NCI-H510A treated with DMSO at 0.1 percent for 48 hours (cell line): ENCODE data around the gene YPEL4.

Experiments used
- DNase-seq: peaks from one replicate; lab custom pipeline; 2025; lab: John Stamatoyannopoulos, UW

Gene YPEL4

DNA sequence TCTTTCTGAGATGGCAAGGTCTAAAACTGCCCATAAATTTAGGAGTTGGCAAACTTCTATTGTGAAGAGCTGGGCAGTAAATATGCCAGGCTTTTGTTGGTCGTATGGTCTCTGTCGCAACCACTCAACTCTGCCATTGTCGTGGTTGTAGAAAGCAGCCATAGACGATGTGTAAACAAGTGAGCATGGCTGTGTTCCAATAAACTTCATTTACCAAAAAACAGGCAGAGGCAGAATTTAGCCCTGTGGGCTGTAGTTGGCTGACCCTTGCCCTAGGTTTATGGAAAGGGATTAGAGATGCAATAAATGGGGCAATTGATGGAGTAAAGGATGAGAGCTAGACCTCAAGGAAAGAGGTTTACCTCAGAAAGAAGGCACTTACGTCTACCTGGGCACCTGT is 17.6 kb downstream of the YPEL4 start:
- no peak for DNase-seq

DNA sequence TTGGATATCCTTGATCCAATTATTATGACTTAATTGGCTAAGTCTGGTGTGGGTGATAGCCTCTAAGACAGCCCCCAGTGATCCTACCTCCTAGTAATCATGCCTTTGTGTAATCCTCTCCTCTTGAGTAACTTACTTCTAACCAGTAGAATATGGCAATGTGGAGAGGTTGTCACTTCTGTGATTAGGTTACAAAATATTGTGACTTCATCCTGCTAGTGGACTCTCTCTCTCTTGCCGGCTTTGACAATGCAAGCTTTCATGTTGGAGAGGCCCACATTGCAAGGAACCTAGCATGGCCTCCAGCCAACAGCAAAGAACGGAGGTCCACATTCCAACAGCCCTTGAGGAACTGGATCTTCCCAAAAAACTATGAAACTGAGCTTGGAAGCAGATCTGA is 19.5 kb downstream of the YPEL4 start:
- DNase-seq = no peak

GRCh38 chr11:57626895-57627294 is 22.8 kb downstream of the YPEL4 start:
- no peak for DNase-seq

DNA sequence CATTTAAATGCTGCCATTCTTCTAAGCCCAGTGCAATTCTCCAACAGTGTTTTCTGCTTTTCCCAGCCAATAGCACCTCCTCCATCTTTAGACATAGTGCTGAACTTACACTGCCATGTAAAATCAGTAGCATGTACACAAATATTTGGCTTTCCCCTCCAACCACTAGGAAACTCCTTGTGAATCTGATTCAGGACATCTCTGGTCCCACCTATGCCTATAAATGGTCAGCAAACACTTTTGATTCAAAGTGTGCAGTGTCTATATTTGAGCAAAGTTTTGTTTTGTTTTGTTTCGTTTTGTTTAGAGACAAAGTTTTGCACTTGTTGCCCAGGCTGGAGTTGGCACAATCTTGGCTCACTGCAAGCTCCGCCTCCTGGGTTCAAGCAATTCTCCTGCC is 24.8 kb downstream of the YPEL4 start:
- no peak for DNase-seq

DNA sequence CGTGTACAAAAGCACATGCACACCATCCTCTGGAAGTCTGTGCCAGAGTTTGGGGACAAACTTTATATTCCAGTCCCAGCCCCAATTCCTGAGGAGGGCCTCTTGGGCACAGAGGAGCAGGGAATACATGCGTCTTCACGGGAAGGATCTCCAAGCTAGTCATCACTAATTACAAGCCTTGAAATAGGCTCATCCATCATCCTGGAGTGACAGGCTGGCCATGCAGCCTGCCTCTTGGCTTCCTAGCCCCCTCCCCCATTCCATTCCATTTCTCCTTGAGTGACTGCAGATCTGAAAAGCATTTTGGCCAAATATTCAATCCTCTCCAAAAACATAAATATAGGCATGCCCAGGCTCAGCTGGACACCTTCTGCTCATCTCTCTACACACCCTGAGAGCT is 27.4 kb downstream of the YPEL4 start:
- no peak for DNase-seq

DNA sequence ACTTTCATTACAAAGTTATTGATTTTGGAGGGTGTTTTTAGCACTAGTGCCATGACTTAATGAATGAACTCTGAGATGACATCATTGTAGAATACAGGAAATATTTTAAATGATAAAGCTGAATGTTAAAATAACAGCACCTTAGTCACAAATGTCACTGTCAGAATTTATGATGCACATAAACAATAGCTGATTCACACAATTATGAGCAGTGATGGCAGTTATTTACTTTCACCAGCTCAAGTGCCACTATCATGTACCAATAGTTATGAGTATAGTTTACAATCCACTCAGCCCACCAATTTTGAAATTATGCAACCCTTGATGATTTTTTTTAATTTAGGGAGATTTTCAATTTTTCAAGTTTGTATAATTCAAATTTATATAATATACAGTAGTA is 29.2 kb downstream of the YPEL4 start:
- no peak for DNase-seq

DNA sequence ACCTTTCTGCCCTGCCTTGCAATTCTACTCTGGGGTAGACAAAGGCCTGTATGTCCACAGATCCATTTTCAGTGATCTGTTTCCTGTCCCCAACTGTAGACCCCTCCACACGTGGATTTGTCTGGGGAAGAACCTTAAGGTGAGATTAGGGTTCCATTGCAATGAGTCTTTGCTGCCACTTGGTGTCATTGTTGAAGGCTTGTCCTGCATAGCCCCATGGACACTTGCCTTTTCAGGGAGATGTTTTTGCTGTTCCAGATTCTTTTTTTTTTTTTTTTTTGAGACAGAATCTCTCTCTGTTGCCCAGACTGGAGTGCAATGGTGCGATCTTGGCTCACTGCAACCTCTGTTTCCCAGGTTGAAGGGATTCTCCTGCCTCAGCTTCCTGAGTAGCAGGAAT is 30.4 kb downstream of the YPEL4 start:
- DNase-seq = no peak

DNA sequence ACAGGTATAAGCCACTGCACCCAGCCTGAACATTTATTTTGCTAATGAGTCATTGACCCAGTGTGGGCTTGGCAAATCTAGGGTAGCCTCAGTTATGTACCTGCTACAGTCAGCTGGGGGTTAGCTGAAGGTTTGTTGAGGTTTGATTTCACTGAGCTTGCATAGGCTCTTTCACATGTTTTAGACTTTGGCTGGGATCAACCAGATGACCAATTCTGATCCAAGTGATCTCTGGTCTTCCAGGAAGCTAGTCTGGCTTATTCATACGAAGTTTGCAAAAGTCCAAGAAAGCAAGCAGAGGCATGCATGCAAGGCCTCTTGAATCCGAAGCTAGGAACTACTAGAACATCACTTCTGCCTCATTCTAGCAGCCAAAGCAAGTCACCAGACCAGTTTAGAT is 31.3 kb downstream of the YPEL4 start:
- DNase-seq = no peak

DNA sequence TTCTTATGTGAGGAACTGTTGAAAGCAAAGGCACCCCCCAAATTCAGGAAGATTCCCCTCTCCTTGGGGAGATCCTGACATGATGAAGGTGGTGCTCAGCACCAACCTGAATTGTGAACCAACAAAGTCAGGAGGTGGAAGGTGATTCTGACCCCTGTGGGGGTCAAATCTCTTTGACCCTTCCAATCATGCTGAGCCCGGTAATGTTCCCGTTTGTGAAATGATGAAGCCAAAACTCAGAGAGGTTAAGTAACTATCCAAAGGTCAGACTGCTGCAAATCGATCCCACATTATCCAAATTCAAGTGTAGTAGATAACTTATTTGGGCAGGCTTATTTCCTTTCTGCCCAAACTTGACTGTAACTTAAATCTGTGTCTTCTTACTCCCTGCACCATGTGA is 33.1 kb downstream of the YPEL4 start:
- DNase-seq = no peak

DNA sequence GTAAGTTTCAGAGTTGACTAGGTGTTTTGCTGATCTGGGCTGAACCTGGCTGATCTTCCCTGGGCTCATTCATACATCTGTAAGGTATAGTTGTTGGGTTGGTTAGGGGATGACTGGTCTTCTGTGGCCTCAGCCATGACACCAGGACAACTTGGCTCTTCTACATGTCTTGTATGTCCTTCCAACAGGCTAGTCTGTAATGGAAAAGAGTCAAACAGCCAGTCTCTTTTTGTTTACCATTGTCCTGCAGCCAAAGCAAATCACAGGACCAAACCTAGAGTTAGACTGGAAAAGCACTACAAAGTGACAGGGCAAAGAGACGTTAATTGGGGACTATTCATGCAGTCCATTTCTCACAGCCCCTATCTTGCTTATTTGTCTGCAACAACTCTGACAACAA is 34.4 kb downstream of the YPEL4 start:
- DNase-seq = no peak

GRCh38 chr11:57614234-57614772 is 35.4 kb downstream of the YPEL4 start:
- DNase-seq = no peak

DNA sequence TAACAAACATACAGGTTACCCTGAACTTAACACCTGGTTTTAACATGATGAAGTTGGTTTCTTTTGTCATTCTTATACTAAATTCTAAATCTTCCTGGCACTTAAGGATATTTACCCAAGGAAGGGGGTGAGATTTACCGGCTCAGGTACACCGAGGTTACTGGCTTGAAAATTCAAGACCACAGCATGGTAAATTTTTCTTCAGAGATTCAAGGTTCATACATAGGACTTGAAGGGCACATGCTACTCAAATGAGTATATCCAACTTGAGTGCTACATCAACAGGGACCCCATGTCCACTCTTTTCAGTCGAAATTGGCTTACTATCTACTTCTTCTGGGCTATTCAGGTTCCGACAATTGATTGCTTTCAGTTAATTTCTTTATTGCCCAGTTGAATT is 39.5 kb downstream of the YPEL4 start:
- no peak for DNase-seq

DNA sequence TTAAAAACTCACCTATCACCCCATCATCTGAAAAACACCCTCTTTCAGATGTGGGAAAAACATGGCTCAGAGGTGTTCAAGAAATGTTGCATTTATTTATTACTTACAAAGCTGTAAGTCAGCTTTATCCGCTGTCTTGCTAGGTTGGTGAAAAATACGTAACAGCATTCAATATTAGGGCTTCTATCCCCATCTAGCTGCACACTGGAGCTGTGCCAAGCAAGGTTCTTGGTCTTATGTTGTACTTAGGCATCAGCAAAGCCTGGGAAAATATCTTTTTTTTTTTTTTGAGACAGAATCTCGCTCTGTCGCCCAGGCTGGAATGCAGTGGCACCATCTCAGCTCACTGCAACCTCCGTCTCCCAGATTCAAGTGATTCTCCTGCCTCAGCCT is 44.7 kb downstream of the YPEL4 start:
- no peak for DNase-seq

GRCh38 chr11:57604296-57605027 is 45.2 kb downstream of the YPEL4 start:
- DNase-seq = no peak

DNA sequence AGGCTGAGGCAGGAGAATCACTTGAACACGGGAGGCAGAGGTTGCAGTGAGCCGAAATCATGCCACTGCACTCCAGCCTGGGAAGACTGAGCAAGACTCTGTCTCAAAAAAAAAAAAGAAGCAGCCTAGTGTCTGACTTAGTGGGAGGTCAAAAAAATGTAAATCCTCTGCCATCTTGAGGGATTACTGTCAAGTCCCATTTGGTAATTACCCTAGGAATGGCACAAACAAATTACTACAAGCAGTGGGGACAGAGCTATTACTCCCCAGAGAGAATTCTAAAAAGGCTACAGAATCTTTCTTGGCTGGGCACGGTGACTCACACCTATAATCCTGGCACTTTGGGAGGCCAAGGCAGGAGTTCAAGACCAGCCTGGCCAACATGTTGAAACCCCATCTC is 48.4 kb downstream of the YPEL4 start:
- DNase-seq = no peak

- DNase-seq = no peak
Measured at GRCh38 chr11:57599381-57599780, 50.3 kb downstream of the YPEL4 start.

- DNase-seq = no peak
Measured at GRCh38 chr11:57598831-57599155, 50.9 kb downstream of the YPEL4 start.

DNA sequence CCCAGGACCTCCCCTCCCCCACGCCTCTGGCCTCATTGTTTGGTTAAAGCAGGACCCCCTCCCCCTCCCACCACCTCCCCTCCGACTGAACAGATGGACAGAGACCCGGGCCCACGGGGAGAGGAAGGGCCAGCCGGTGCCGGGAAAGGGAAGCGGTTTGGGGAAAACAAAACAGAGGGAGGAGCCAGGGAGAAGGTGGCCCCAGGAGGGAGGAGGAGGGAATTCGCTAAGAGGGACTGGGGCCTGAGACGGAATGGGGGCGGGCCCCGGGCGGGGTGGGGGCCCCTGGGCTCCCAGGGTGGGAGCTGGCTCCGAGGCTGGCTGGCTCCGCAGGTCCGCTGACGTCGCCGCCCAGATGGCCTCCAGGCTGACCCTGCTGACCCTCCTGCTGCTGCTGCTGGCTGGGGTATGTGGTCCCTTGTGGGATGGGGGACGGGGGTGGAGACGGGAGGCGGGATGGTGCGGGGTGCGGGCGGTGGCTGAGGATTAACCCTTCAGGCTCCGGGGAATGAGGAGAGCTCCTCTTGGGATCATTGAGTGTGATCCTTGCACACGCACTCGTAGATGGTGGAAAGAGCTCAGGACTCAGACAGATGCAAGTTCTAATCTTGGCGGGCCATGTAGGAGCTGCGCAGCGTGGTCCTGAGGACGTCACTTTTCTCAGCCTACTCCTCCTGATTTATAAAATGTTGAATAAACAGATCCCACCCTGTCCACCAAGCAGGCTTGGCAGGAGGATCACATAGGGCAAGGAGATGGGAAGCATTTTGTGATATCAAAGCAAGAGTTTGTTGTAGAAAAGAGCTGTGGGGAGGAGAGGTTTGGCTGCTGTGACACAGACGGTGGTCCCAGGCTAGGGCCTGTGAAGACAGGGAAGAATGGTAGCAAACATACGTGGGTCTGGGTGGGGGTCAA is 51.5 kb downstream of the YPEL4 start:
- no peak for DNase-seq

GRCh38 chr11:57597461-57597915 is 52.2 kb downstream of the YPEL4 start, which contains the start of gene SERPING1:
Gene SERPING1 (plus strand): TSS chr11:57597685. CDS start chr11:57598271, 586 bp downstream.
- no peak for DNase-seq

DNA sequence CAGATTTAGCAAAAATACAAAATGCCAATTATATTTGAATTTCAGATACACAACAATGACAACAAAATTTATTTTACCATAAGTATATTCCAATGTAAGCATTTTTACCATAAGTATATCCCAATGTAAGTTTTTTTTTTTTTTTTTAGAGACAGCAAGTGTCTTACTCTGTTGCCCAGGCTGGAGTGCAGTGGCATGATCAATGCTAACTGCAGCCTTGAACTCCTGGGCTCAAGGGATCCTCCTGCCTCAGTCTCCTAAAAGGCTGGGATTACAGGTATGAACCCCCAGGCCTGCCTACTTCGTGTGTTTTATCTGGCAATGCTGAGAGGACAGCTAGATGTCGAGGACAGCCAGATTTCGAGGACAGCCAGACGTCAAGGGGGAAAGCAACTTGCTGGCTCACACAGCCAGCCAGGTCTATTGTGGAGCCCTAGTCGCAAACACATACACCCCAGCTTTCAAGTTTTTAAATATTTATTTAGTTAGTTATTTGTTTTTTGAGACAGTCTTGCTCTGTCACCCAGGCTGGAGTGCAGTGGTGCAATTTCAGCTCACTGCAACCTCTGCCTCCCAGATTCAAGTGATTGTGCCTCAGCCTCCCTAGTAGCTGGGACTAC is 53.3 kb downstream of the YPEL4 start:
- DNase-seq = no peak
